Thyroid gland (tissue), 4 donors: Measurements from ENCODE around the gene ANKRD49. TPM values are rescaled to one million over a fixed set of nuclear protein-coding genes. Genes with fewer than 3 reads are reported as not detected.
A peak's percentile ranks its signal among the peaks of the same experiment; 100 is the strongest.

Experiments
- DNase-seq, 2 donors: peaks; one replicate each; pipeline ENCODE4 v3.0.0-alpha.2; 2019
- H3K27ac ChIP-seq, 3 donors: fragments of 200-600 bp; sonication (generic); 1 replicate in 2 of 3; 2 replicates in 1 of 3; pipeline ENCODE4 v1.5.1; 2016 to 2019; ENCODE audit warnings: mild to moderate bottlenecking in 1 of 3, moderate library complexity in 1 of 3
- H3K27me3 ChIP-seq: fragments of 200-600 bp; sonication (generic); one replicate; pipeline ENCODE4 v1.5.1; 2019
- H3K36me3 ChIP-seq, 2 donors: fragments of 200-600 bp; sonication (generic); one replicate each; pipeline ENCODE4 v1.5.1; 2016 to 2019
- H3K4me1 ChIP-seq, 2 donors: fragments of 200-600 bp; sonication (generic); one replicate each; pipeline ENCODE4 v1.5.1; 2017 to 2019
- H3K4me3 ChIP-seq, 3 donors: fragments of 200-600 bp; sonication (generic); replicated peaks in 1 of 3; 1 replicate in 2 of 3; 2 replicates in 1 of 3; pipeline ENCODE4 v1.5.1; 2016; ENCODE audit warnings: mild to moderate bottlenecking in 1 of 3
- H3K9me3 ChIP-seq: fragments of 200-600 bp; sonication (generic); one replicate; pipeline ENCODE4 v1.5.1; 2017
- POLR2A ChIP-seq, 2 donors: fragments of 450-650 bp; IDR thresholded peaks; one replicate each; pipeline ENCODE4 v1.6.1; 2017; ENCODE audit warnings: antibody characterized with exemption in 2 of 2, mild to moderate bottlenecking in 2 of 2, moderate library complexity in 1 of 2
- WGBS, 2 donors: methylation state at CpG; one replicate each; pipeline ENCODE4 v1.1.5; 2017; 5-methylcytosine and 5-hydroxymethylcytosine counted together
- intact Hi-C: fragments of 100-400 bp; cut with DNase I; formaldehyde crosslinking; loops from one replicate; pipeline ENCODE4 v1.15.1; 2023
- total RNA-seq, 4 donors: library from RNA; depleted of rRNA; stranded (reverse); fragments of >200 nt; gene quantifications; one replicate each; pipeline ENCODE4 v1.2.3, GENCODE V29; 2016
- TF ChIP-seq, protein P1 (sequence below), 6 experiments: fragments of 200-600 bp in 3 of 6; fragments of 450-650 bp in 3 of 6; sonication (generic) in 3 of 6; IDR thresholded peaks; one replicate each; pipeline ENCODE4 v1.5.1; 2016 to 2019; ENCODE audit warnings: antibody characterized with exemption in 6 of 6, mild to moderate bottlenecking in 2 of 6, inconsistent platforms in 1 of 6, moderate library complexity in 1 of 6

The ANKRD49 gene
- total RNA-seq, 4 donors from 2014 or later: 29.8 to 61.4 (median 32.2) TPM

DNA sequence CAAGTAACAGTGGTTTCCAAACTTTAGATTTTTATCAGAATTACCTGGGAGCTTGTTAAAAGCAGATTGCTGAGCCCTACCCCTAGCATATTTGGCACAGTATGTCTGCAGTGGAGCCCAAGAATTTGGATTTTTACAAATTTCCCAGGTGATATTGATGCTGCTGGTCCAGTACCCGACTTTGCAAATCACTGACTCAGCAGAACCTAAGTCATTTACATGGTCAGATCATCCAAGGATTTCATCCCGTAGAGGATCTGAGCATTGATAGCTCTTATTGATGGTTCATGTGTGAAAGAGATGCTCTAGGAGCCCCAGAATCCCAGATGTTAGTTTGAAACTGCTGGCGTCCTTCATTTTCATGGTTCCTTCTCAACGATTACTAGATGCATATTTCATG lies 24.5 kb downstream of the ANKRD49 start:
- WGBS, 2 donors: 71 to 74% methylated on average over 4 of the region's 4 CpGs
- H3K27me3 ChIP-seq: no peaks in the 10 kb centered on the region
- H3K36me3 ChIP-seq: no peaks in the 10 kb centered on the region
- no peaks in the 10 kb centered on the region for H3K9me3 ChIP-seq
- H3K4me3 ChIP-seq: no peak overlapping the region
- DNase-seq: no peak
- no peaks in the 10 kb centered on the region for H3K4me1 ChIP-seq
- no peak for TF ChIP-seq POLR2A (IDR thresholded peaks at IDR 0.05)
- TF ChIP-seq, protein P1, sequence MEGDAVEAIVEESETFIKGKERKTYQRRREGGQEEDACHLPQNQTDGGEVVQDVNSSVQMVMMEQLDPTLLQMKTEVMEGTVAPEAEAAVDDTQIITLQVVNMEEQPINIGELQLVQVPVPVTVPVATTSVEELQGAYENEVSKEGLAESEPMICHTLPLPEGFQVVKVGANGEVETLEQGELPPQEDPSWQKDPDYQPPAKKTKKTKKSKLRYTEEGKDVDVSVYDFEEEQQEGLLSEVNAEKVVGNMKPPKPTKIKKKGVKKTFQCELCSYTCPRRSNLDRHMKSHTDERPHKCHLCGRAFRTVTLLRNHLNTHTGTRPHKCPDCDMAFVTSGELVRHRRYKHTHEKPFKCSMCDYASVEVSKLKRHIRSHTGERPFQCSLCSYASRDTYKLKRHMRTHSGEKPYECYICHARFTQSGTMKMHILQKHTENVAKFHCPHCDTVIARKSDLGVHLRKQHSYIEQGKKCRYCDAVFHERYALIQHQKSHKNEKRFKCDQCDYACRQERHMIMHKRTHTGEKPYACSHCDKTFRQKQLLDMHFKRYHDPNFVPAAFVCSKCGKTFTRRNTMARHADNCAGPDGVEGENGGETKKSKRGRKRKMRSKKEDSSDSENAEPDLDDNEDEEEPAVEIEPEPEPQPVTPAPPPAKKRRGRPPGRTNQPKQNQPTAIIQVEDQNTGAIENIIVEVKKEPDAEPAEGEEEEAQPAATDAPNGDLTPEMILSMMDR (IDR thresholded peaks at IDR 0.05): no peak
- H3K27ac ChIP-seq: no peak overlapping the region
- intact Hi-C loops: no loop called here

DNA sequence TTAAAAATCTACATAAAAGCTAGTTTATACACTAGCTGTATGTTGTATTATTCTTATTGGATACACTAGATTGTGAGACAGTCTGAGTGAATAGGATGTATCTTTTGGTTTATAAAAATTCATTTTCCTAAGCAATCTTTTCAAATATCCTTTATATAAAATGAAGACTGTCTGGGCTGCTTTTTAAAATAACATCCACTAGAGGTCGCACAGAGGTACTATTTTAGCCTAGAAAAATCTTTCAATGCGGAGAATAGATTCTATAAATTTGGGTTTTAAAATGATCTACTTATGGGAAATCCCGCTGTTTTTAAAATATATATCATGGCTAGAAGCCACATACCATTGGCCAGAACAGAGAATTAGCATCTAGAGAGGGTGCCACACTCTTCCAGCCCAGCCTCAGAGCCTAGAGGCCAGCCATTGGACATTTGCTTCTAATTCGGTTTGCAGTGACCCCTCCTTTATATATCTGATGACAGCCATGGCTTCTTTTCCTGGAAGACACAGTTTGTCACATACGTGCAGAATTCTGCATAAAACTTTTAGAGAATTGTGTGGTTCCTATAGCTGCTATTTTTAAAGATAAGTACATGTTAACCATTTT lies 25.8 kb downstream of the ANKRD49 start:
- H3K36me3 ChIP-seq: no peaks in the 10 kb centered on the region
- no peak for DNase-seq
- H3K9me3 ChIP-seq: no peaks in the 10 kb centered on the region
- H3K4me3 ChIP-seq: no peak overlapping the region
- 8 to 16% methylated on average over 5 of the region's 5 CpGs for WGBS, 2 donors
- H3K27ac ChIP-seq: no peak overlapping the region
- intact Hi-C loops: loop anchor here (5.0 kb wide), 1 partner anchor 78 kb away; no protein-coding TSS in a partner anchor
- no peaks in the 10 kb centered on the region for H3K4me1 ChIP-seq
- TF ChIP-seq POLR2A (IDR thresholded peaks at IDR 0.05): no peak
- TF ChIP-seq, protein P1 (IDR thresholded peaks at IDR 0.05): peak; percentile 32 to 72 (median 56)
- H3K27me3 ChIP-seq: no peaks in the 10 kb centered on the region

DNA sequence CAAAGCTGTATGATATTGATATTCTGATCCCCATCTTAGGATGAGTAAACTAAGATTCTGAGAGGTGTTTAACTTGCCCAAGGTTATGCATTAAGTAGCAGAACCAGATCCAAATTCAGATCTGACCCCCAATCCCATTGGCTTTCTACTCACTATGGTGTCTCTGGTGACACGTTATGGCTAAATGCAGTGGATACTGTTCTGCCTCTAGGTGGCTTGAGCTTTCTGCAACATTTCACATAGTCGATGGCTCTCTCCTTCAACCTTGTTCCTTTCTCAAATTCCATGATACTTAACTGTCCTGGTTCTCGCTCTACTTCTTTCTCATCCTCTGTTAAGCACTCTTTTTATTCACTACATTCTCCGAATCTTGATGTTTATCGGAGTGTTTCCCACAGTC lies 27.9 kb downstream of the ANKRD49 start:
- H3K27ac ChIP-seq: no peak overlapping the region
- no peak for DNase-seq
- intact Hi-C loops: loop anchor here (5.0 kb wide), 1 partner anchor 76 kb away; no protein-coding TSS in a partner anchor
- TF ChIP-seq, protein P1 (IDR thresholded peaks at IDR 0.05): peak in 3 of 6 experiments; percentile 16 to 24 (median 23)
- no peak for TF ChIP-seq POLR2A (IDR thresholded peaks at IDR 0.05)
- H3K27me3 ChIP-seq: no peaks in the 10 kb centered on the region
- whole genome bisulfite sequencing, 2 donors: 51 to 56% methylated on average over 4 of the region's 5 CpGs
- H3K9me3 ChIP-seq: no peaks in the 10 kb centered on the region
- no peak overlapping the region for H3K4me3 ChIP-seq
- H3K4me1 ChIP-seq: peaks cover 12 to 14% of the 10 kb centered on the region in 2 donors
- no peaks in the 10 kb centered on the region for H3K36me3 ChIP-seq

DNA sequence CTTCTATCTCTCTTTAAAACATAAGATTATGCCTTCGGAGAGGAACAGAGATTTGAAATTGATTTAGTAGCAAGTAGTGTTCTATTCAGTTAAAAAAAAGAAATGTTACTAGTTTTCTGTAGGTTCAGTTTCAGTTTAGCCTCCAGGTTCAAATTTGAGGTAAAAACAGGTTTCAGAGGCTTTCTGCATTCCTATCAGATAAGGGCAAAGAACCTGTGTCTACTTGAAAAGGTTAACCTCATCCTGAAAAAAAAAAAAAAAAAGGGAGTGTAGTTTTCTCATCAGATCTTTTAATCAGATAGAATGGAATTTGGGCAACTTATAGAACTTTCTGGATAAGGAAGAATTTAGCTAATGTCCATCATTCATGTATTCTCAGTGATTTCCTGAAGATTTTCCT lies 30.6 kb downstream of the ANKRD49 start:
- no peaks in the 10 kb centered on the region for H3K9me3 ChIP-seq
- TF ChIP-seq POLR2A (IDR thresholded peaks at IDR 0.05): no peak
- TF ChIP-seq, protein P1 (IDR thresholded peaks at IDR 0.05): no peak
- intact Hi-C loops: loop anchor here (5.0 kb wide), 1 partner anchor 73 kb away; no protein-coding TSS in a partner anchor

DNA sequence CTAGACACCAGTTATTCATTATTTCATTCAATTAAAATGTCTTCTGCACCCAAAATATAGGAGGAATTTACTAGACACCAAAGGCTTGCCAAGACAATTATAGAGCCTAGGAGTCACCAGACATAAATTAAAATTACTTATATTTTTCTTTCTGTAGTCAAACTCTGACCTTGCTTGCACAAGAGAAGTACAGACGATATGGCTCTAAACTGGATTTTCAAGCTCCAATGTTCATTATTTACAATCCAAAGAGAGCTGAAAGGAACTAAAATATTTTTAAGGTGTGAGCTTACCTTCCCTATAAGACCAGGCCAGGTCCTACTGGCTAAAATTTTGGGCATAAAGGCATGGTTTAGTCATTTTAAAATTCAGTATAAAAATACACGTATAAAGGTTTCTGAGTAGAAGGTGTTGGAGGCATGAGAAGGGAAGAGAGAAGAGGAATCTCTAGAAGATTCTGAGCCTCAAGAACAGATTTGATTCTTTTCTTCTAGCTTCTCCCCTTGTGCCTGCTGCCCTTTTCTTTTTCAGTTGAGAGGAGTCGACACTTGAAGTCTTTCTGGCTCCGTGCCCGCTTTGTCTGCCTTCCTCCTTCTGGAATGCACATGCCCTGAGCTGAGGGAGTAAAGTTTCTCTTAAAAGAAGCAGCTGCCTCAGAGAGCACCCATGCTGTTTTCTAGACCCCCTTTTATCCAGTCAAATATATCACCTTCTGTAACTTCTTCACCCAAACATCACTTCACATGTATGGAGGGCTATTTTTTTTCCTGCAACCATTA lies 32.0 kb downstream of the ANKRD49 start:
- TF ChIP-seq POLR2A (IDR thresholded peaks at IDR 0.05): no peak
- TF ChIP-seq, protein P1 (IDR thresholded peaks at IDR 0.05): no peak
- Histone ChIP-seq H3K4me1 (peaks cover 12 to 14% of the 10 kb centered on the region in 2 donors), H3K9me3 (no peaks in the 10 kb centered on the region), H3K27ac (peak overlapping the region in 2 of 3 donors; percentile 31 to 34), H3K27me3 (no peaks in the 10 kb centered on the region), H3K36me3 (no peaks in the 10 kb centered on the region), H3K4me3 (no peak overlapping the region)
- WGBS, 2 donors: 19 to 21% methylated on average over 5 of the region's 5 CpGs
- intact Hi-C loops: no loop called here
- DNase-seq: peak; percentile 96 to 98

More for the DNA sequence above, 30.6 kb downstream of the ANKRD49 start:
- DNase-seq: no peak
- Histone ChIP-seq H3K27me3 (no peaks in the 10 kb centered on the region), H3K4me1 (peaks cover 12 to 14% of the 10 kb centered on the region in 2 donors), H3K4me3 (no peak overlapping the region), H3K27ac (no peak overlapping the region), H3K36me3 (no peaks in the 10 kb centered on the region)
- 89 to 91% methylated on average over 1 of the region's 1 CpG for WGBS, 2 donors
